Prostate gland (tissue), 2 donors: ENCODE data around the gene CPLX3.

Experiments
- POLR2A ChIP-seq: fragments of 450-650 bp; IDR thresholded peaks from one replicate; pipeline ENCODE4 v1.6.1; 2016; ENCODE audit warnings: antibody characterized with exemption, mild to moderate bottlenecking
- POLR2AphosphoS5 ChIP-seq: sonication (generic); formaldehyde crosslinking; IDR thresholded peaks from one replicate; pipeline ENCODE4 v1.6.1; 2017; ENCODE audit warnings: antibody characterized with exemption
- TF ChIP-seq, protein P1 (sequence below), 4 experiments: fragments of 200-600 bp in 2 of 4; fragments of 450-650 bp in 2 of 4; sonication (generic) in 2 of 4; IDR thresholded peaks; 1 replicate in 3 of 4; 2 replicates in 1 of 4; pipeline ENCODE4 v1.5.1; 2016 to 2019; ENCODE audit warnings: antibody characterized with exemption in 4 of 4, mild to moderate bottlenecking in 2 of 4, moderate library complexity in 2 of 4

DNA sequence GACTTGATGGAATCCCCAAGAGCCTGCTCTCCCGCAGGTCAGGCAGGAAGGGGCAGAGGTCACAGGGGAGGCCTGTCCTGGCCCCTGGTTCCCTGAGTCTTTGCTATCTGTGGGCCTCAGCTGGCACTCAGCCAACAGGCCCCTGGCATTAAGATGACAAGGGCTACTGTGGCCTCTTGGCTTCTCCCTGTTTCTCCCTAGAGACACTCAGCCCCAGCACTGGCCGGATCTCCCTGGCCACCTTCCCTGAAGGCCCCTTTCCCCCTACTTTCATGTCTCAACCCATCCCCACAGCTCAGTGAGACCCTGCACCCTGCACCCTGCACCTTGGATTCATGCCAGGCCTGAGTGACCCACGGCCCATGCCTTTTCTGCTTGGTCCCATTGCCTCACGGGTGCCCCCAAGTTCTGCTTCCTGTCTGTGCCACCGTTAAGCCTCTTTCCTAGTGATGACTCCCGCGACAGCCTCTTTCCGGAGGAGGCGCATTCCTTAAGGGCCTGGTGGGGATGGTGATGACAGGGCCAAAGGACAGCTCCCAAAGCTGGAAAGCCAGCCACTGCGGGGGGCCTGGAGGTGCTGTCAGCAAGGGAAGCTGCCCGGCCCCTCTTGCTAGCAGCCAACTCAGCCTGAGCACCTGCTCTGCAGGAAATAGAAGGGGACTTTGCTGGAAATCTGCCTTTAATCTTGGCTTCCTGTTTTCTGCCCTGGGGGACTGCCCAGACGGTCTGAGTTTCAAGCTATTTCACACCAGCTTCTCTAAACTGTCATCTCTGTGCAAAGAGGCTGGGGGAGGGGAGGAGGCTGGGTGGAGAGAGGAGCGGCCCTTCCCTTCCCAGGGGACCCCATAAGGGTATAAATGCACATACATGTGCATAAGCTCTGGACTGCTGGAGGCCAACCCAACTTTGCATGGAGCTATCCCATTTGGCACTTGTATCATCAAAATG, 49.3 kb upstream of the CPLX3 start:
- TF ChIP-seq, protein P1, sequence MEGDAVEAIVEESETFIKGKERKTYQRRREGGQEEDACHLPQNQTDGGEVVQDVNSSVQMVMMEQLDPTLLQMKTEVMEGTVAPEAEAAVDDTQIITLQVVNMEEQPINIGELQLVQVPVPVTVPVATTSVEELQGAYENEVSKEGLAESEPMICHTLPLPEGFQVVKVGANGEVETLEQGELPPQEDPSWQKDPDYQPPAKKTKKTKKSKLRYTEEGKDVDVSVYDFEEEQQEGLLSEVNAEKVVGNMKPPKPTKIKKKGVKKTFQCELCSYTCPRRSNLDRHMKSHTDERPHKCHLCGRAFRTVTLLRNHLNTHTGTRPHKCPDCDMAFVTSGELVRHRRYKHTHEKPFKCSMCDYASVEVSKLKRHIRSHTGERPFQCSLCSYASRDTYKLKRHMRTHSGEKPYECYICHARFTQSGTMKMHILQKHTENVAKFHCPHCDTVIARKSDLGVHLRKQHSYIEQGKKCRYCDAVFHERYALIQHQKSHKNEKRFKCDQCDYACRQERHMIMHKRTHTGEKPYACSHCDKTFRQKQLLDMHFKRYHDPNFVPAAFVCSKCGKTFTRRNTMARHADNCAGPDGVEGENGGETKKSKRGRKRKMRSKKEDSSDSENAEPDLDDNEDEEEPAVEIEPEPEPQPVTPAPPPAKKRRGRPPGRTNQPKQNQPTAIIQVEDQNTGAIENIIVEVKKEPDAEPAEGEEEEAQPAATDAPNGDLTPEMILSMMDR (IDR thresholded peaks at IDR 0.05): no peak
- TF ChIP-seq POLR2AphosphoS5 (no peak), POLR2A (no peak)
